ENCODE results near the gene PEX26.
"Not testable (repeated sequence)": the region's sequence is repeated elsewhere in the genome, so short reads cannot be mapped to it uniquely, and the experiment has no call there.

PEX26 gene

DNA sequence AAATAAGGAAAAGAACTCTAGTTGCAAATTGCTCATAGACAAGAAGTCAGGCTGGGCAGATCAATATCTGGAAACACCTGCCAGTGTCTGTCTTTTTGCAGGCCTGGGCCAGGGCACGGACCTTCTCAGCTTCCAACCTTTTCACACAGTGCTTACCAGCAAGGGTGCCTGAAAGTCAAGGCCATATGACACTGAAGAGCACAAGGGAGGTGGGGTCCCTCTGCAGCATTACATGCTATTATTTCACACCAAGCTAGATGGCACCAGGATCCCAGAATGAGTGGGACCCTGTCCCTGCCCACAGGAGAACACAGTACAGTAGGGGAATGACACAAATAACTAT lies 5.9 kb upstream of the PEX26 start:
- no peak for DNase-seq

DNA sequence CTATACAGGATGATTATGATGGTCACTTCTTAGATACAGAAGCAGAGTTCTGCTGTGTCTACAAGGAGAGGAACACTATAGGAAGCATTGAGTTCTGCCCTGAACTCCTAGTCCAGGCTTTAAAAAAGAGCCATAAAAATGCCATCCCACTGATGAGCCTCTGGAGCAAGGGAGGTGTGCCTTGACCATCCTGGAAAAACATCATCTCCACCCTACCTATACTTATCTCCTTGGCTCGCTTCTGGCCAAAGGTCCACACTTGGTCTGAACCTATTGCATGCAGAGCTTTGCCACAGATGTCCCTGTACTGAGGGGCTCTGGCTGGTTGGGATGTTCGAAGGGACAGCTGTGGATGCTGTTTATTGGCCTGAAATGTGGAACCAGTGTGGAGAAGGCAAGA lies 4.3 kb upstream of the PEX26 start:
- DNase-seq = no peak

DNA sequence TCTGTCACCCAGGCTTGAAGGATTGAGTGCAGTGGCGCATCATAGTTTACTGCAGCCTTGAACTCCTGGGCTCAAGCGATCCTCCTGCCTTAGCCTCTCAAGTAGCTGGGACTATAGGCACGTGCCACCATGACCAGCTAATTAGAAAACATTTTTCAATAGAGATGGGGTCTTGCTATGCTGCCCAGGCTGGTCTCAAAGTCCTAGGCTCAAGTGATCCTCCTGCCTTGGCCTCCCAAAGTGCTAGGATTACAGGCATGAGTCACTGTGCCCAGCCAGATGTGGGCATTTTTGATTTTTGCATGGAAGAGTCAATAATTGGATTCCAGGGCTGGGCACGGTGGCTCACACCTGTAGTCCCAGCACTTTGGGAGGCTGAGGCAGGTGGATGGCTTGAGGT lies 3.9 kb upstream of the PEX26 start:
- not testable (repeated sequence) for DNase-seq

DNA sequence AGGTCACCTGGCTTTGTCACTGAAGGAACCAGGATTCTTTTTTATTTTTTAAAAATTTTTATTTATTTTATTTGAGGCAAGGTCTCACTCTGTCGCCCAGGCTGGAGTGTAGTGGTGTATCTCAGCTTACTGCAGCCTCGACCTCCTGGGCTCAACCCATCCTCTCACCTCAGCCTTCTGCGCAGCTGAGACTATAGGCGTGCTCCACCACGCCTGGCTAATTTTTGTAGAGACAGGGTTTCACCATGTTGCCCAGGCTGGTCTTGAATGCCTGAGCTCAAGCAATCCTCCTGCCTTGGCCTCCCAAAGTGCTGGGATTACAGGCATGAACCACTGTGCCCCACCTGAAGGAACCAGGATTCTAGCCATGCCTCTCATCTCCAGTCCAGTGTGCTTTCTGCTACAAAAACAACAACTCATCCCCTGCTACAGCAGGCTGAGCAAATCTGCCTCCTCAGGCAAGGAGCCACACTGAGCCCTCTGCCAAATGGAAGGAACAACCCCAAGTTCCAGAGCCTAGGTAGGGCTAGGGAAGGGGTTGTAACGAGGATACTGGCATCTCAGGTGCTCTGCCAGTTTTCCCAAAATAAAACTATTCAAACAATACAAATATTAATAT lies 2.6 kb upstream of the PEX26 start:
- no peak for DNase-seq

DNA sequence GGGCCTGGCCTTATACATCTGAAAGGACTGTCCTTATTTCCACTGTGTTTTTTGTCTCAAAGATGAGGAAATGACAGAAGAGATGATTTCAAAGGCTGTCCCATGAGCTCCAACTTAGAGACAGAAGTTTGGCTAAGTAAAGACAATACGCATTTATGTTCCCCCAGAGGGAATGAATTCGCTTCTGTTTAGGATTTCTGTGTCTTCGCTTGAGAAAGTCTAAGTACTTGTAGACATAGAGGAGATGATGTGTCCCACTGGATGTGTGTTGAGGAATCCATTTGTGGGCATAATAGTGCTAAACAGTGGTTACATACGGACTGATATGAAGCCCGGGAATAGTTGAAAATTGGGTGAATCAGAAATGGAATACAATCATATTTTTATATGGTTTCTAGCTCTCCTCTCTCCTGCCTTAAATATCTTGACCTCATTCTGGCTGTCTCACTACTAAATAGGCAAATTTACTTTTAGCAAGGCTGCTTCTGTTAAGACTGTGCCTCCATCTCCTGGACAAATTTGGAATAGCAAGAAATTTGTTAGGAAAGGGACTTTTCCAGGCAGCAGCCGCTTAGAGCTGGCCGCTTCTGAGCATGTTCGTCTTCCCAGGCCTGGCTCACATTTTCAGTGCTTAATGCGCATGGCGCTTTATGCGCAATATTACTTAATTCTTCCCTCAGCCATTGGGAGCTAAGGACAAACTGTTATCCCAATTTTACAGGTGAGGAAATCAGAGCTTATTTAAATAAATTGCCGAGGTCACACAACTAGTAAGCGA lies 1.9 kb upstream of the PEX26 start:
- peak; percentile 86 for DNase-seq

DNA sequence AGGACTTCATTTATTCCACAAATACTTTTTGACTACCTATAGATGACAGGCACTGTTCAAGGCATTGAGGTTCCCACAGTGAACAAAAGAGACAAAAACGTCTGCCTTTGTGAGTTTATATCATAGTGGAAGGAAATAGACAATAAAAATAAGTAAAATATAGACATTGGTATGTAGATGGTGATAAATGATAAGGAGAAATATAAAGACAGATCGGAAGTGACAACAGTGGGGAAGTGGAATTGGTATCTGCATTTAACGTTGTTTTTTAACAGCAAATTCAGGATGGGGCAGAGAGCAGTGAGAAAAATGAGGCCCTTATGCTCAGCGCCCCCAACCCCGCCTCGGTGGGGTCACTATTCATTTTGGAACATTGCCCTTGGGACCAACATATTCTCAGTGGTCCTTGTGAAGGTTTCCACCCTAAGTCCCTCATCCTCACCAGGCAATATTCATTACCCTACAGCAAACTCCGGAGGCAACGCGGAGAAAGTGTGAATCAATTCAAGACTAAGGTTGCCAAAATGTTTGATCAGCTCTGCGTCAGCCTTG lies 627 bp upstream of the PEX26 start:
- DNase-seq = no peak

DNA sequence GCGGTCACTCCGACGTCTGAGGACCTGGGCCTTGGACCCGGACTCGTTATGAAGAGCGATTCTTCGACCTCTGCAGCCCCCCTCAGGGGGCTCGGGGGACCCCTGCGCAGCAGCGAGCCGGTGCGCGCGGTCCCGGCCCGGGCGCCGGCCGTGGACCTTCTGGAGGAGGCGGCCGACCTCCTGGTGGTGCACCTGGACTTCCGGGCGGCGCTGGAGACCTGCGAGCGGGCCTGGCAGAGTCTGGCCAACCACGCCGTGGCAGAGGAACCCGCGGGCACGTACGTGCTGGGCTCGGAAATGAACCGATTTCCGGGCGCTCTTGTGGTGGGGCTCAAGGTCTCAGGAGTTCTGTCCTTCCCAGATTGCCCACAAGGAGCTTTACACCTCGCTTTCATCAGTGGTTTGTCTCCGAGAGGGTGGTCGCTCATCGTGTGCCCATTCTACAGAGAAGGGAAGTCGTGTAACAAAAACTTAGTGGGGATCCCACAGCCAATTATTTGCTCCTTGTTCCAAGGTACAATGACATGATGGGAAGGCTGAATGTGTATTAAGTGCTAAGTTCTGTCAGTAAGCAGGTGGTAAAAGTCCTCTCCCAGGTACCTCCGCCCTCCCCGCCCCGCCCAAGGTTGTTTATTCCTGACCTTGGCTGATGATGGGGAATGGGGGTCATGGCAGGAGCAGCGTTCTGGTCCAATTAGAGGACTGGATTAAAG lies 695 bp downstream of the PEX26 start:
- DNase-seq = peak; percentile 28

DNA sequence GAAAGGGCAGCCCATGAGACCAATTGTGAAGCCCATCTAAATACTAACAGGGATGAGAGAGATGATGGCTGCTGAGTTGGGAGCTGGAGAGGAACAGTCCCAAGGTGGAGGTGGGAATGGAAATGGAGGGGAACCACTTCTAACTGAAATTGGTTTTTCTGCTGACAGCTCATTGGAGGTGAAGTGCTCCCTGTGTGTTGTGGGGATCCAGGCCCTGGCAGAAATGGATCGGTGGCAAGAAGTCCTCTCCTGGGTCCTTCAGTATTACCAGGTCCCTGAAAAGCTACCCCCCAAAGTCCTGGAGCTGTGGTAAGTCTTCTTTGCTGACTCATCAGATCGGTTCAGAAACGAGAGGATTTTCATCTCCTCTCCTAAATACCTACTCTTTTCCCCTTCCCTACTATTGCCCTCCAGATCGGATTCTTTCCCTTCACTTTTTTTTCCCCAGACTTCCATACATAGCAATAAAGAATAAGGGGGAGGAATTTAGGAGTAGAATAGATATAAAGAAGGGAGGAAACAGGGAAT lies 2.0 kb downstream of the PEX26 start:
- no peak for DNase-seq

DNA sequence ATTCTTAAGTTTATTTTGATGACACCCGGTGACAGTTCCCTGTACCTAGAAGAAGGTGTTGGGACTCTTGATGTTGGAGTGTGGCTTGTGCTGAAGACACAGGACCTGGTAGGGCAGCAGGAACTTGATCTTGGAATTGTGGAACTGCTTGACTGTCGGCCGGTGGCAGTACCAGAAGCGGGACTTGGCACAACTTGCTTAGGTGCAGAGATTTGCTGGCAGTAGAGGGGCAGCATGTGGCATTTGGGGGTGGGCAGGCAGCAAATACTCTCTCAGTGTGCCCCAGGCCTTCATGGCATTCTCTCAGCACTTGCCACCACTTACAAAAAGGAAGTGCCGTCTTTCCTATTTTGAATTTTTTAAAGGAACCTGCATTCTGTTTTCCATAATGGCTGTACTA lies 3.6 kb downstream of the PEX26 start:
- no peak for DNase-seq

DNA sequence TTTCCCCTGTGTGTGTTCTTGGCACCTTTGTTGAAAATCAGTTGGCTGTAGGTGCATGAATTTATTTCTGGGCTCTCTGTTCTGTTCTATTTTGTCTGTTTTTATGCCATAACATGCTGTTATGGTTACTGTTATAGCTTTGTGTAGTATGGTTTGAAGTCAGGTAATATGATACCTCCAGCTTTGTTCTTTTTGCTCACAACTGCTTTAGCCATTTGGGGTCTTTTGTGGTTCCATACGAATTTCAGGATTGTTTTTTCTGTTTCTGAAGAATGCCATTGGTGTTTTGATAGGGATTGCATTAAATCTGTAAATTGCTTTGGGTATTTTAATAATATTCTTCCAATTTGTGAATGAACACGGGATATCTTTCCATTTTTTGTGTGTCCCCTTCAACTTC lies 4.7 kb downstream of the PEX26 start:
- DNase-seq = no peak

DNA sequence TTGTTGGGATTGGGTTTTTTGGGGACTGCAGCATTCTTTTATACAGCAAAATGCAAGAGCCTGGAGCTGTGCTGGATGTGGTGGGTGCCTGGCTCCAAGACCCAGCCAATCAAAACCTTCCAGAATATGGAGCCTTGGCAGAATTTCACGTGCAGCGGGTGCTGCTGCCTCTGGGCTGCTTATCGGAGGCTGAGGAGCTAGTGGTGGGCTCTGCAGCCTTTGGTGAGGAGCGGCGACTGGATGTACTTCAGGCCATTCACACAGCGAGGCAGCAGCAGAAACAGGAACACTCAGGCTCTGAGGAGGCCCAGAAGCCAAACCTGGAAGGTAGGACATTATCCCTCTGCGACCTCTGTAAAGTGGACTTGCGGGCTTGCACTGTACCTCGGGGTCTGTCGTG lies 5.6 kb downstream of the PEX26 start:
- DNase-seq = no peak

DNA sequence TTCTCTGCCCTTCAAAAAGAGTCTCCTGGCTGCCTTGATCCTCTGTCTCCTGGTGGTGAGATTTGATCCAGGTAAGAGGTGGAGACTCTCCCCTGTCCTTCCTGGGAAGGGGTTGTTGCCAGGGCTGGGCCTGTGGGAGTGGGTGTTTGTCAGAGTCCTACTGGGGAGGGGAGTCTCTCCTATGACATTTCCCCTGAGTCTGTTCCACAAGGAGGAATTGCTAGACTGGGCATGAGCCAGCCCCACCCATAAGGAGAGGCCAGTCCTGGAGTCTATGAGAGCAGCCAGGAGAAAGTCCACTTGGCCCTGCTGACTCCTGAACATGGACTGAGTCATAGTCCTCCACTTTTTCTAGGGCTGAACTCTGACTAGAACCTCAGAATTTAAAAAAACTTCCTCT lies 7.4 kb downstream of the PEX26 start:
- DNase-seq = no peak

DNA sequence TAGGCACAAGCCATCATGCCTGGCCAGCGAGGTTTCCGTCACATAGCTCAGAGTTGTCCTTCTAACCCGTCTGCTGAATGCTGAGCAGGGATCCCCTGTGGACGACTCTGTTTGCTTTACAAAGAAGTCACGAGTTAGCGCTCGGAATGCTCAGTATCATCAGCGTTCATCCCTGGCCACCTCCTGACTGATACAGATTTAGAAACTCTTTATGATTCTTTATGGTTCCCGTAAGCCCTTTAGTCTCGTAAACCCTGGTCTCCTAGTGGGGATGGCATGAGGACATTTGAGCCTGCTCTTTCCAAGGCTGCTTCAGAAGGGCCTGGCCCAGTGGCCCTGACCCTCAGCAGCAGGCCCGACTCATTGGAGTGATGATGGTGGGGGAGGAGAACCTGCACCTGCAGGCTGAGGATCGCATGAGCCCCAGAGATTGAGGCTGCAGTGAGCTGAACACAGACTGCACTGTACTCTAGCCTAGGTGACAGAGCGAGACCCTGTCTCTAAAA lies 9.6 kb downstream of the PEX26 start:
- DNase-seq = no peak

DNA sequence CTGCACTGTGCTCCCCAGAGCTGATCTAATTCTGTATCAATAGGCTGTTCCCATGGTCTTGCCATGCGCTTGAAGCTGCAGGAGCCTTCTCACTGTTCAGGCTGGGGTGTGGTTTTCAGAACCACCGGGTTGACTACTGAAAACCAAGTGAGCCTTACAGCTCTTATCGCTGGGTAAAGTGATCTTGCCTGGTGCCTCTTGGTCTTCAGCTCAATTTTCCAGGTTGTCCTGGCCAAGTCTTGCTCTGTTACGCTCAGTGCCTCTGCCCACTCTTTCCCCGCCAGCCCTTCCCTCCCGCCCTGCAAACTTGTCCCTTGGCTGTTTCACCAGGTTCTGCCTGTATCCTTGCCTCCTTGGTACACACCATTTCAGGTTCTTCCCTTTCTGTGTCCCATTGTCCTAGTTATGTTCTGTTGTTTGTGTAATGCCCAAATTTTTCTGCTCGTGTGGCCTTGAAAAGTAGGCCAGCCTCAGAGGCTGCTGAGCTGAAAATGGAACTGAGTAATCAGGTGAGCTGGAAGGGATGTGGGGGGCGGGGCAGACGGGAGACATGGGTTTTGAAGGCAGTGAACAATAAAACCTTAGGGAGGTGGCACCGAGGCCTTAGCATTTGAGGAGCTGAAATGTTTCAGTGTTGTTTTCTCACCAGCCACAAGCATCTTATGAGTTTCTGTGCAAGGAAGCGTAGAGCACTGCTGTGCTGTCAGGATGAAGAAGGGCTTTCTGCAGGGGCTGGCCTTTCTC lies 11.2 kb downstream of the PEX26 start:
- no peak for DNase-seq

DNA sequence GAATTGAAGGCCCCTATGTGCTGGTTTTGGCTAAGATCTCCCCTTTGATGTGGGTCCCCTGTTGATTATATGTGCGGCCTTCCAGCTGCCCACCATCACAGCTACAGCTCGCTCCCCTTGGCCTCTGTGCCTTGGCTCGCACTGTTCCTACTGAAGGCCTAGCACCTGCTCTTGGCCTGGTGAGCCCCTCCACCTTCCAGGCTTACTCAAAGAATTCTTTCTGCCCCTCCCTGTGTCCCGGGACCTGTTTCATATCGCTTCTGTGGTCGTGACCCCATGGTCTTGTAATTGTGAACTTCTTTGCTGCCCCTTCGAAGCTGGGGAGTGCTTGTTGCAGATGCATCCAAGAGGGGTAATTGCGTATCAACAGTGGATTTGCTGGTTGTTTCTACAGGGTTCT lies 12.5 kb downstream of the PEX26 start:
- no peak for DNase-seq

DNA sequence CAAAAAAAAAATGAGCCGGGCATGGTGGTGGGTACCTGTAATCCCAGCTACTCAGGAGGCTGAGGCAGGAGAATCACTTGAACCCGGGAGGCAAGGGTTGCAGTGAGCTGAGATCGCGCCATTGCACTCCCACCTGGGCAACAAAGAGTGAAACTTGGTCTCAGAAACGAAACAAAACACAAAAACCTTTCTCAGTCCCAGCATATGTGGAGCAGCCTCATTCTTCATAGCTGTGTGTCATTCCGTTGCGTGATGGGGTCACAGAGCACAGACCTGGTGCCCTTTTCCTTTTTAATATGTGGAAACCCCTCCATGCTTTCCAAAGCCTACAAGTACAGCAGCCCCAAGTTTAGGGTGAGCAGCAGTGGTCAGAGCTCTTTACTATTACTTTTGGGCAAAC lies 13.7 kb downstream of the PEX26 start:
- DNase-seq = no peak

DNA sequence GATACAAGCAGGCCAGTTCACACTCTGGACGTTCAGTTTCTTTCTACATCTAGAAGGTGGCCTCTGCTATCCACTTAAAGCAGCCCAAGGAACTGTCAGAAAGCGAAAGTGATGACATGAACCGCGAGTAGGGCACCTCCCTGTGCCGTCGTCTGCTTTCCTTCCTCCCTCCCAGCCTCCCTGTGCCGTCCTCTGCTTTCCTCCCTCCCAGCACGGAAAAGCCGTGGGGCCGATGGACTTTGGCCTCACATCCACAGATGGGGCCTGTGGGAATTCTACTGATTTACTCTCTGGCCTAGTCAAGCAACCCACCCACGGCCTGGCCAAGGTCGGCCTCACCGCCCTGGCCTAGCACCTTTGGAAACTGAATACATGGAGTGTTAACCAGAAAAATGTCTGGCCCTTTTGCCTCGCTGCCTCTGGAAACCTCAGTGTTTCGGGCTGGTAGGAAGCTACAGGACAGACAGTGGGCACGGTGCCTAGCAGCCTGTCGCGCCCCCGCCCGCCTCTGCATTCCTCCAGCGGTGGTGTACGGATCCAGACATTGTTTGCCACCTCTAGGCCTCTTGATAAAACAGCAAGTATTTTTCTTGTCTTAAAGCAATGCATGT lies 14.2 kb downstream of the PEX26 start:
- DNase-seq = peak; percentile 19

DNA sequence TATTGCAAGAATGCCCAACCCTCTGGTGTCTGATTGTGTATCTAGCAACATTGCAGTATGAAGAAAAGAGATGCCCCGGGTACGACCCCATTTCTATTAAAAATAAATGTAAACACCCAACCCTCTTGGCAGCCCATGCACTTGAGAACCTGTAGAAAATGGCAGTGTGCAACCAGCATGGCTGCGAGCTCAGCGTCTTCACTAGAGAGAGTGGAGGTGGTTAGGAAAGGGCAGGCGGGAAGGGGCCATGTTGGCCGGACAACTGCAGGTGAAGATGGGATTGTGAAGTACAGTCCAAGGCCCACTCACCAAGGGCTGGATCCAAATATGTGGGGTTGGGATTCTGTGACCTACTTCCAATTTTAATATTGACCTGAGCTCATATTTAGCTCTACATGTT lies 15.9 kb downstream of the PEX26 start:
- DNase-seq = no peak

DNA sequence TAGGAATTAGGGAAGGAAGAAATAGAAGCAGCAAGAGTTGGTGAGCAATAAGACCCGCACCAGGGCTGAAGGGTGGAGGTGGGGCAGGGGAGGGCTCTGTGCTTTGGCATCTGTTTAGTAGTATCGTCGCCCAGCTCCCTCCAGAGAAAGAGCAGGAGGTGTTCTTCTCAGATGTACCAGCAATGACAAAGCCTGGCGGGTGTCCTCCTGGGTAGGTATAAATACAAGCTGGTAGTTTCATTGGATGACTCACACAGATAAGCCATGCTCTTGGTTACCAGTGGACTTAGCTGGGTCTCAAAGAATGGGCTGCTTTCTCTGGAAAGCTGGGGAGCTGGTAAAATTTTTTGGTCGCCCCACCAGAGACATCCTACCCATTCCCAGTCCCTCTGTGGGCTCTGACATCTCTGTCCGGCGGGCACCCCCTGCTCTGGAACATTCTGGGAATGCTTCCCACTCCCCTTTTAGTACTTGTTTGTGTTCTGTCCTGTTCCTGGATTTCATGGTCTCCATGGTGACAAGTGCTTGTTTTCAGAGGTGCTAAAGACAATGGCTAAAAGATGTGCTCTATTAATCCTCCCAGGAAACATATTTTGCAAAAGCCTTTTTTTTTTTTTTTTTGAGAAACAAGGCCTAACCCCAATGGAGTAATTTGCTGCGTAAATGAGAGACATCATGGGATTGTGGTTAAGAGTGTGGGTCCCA lies 17.5 kb downstream of the PEX26 start:
- DNase-seq = no peak

DNA sequence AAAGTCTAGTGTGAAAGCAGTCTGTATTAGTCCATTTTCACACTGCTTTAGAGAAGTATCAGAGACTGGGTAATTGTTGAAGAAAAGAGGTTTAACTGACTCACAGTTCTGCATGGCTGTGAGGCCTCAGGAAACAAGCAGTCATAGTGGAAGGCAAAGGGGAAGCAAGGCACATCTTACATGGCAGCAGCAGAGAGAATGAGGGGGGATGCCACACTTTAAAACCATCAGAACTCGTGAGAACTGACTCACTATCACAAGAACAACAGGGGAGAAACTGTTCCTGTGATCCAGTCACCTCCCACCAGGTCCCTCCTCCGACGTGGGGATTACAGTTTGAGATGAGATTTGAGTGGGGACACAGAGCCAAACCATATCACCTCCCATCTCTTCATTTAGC lies 19.0 kb downstream of the PEX26 start:
- no peak for DNase-seq

DNA sequence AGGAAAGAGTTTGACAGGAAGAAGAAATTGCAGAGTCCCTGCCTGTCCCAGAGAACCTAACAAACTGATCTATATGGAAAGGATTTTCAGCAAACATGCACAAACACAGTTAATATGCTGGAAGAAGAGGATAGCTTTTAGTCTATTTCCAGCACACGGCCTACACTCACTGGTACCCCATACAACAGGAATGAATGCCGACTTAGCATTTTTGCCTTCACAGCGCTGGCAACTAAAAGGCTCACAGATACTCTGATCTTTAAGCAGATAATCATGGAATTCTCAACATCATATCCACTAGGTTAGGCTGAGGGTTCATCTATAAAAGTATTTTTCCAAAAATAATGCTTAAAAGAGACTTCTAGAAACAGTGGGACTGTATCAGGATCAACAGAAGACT lies 23.0 kb downstream of the PEX26 start:
- DNase-seq = no peak

DNA sequence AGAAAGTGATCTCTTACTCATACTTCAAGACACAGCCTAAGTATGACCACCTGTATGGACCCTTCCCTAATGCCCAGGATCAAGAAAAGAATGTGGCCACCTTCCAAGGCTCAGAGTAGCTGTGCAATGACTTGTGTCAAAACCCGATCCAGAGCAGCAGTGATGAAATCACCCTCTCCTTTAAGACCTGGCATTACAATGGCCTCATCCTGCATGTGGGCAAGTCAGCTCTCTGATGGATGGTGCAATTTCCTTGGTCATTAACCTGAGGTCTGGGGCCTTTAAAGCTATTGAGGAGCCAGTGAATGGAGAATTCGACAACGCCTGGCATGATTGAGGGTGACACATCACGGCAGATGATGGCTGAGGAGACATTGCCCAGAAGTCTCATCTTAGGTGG lies 23.7 kb downstream of the PEX26 start:
- no peak for DNase-seq
